ENCODE data around the gene VSNL1. TPM values are rescaled to one million over a fixed set of nuclear protein-coding genes. Genes with fewer than 3 reads are reported as not detected.

Gene VSNL1
- total RNA-seq, 1 experiment from 2014 or later = not detected

DNA sequence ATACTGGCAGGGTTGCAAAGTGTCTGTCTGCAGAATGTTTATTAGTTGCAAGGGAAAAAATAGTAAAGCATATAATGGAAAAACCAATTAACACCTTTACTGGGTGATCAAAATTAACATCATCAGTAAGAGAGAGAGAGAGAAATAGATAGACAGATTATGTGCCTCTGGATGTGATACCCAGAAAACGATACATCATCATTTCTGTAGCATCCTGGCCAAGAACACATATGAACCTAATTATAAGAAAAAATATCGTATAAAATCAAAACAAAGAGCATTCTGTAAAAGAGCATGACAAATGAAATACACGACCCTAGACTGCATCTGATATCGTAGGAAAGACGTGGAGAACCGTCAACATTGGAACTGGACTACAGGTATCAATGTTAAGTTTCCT is 148.5 kb downstream of the VSNL1 start:
- Mint-ChIP-seq H3K4me1 (ENCODE audit: low read depth, unreplicated experiment) (no peaks in the 10 kb centered on the region), H3K27me3 (ENCODE audit: unreplicated experiment) (no peaks in the 10 kb centered on the region), H3K36me3 (ENCODE audit: insufficient read depth, unreplicated experiment) (peaks cover 4% of the 10 kb centered on the region), H3K4me3 (ENCODE audit: low read depth, unreplicated experiment) (no peak overlapping the region), H3K27ac (ENCODE audit: unreplicated experiment) (no peak overlapping the region), H3K9me3 (ENCODE audit: low read depth, unreplicated experiment) (no peaks in the 10 kb centered on the region)
- CTCF ChIA-PET = no interaction called here
- no peak for DNase-seq
- no TSS peak for BruUV-seq (replicated peaks)
- TF ChIP-seq, protein P1, sequence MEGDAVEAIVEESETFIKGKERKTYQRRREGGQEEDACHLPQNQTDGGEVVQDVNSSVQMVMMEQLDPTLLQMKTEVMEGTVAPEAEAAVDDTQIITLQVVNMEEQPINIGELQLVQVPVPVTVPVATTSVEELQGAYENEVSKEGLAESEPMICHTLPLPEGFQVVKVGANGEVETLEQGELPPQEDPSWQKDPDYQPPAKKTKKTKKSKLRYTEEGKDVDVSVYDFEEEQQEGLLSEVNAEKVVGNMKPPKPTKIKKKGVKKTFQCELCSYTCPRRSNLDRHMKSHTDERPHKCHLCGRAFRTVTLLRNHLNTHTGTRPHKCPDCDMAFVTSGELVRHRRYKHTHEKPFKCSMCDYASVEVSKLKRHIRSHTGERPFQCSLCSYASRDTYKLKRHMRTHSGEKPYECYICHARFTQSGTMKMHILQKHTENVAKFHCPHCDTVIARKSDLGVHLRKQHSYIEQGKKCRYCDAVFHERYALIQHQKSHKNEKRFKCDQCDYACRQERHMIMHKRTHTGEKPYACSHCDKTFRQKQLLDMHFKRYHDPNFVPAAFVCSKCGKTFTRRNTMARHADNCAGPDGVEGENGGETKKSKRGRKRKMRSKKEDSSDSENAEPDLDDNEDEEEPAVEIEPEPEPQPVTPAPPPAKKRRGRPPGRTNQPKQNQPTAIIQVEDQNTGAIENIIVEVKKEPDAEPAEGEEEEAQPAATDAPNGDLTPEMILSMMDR (IDR thresholded peaks at IDR 0.05; ENCODE audit: unreplicated experiment) = no peak
- intact Hi-C loops (cut with micrococcal nuclease; ENCODE audit: unreplicated experiment) = no loop called here

DNA sequence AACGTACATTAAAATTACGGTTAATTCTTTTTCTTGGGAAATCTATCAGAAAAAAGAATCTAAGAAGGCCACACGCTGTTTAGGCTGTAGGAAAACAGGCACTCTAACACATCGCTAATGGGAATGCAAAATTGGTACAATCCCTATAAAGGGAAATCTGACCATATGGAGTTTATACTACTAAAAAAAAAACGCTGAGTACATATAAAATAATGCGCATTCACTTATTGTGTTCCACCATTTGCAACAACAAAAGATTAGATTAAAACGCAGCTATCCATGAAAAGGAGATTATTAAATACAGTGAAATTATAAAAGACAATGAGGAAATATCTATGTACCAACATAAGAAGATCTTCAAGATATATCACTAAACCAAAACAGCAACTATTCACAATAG is 150.3 kb downstream of the VSNL1 start:
- H3K9me3 Mint-ChIP-seq (ENCODE audit: low read depth, unreplicated experiment) = no peaks in the 10 kb centered on the region
- TF ChIP-seq, protein P1 (IDR thresholded peaks at IDR 0.05; ENCODE audit: unreplicated experiment) = no peak

More for the DNA sequence above, 150.3 kb downstream of the VSNL1 start:
- Mint-ChIP-seq H3K27ac (ENCODE audit: unreplicated experiment) (no peak overlapping the region), H3K4me3 (ENCODE audit: low read depth, unreplicated experiment) (no peak overlapping the region), H3K36me3 (ENCODE audit: insufficient read depth, unreplicated experiment) (peaks cover 6% of the 10 kb centered on the region), H3K27me3 (ENCODE audit: unreplicated experiment) (no peaks in the 10 kb centered on the region), H3K4me1 (ENCODE audit: low read depth, unreplicated experiment) (no peaks in the 10 kb centered on the region)
- CTCF ChIA-PET = no interaction called here
- intact Hi-C loops (cut with micrococcal nuclease; ENCODE audit: unreplicated experiment) = no loop called here
- no peak for DNase-seq
- BruUV-seq (replicated peaks) = no TSS peak

Other genes starting within 250 kb of the VSNL1 start
- gene RAD51AP2, start 22.3 kb upstream of the VSNL1 start, total RNA-seq (2022) = not detected in 2 replicates
- gene SMC6, start 213.1 kb downstream of the VSNL1 start, total RNA-seq (2022) = 29.6 and 31.6 TPM in 2 replicates
- 29.6 and 34.8 TPM in 2 replicates for gene GEN1, start 213.4 kb downstream of the VSNL1 start, total RNA-seq (2022)

Measured in Calu3 (cell line).